ENCODE measurements around the gene TRIM17.
A peak's percentile ranks its signal among the peaks of the same experiment; 100 is the strongest.

The TRIM17 gene

DNA sequence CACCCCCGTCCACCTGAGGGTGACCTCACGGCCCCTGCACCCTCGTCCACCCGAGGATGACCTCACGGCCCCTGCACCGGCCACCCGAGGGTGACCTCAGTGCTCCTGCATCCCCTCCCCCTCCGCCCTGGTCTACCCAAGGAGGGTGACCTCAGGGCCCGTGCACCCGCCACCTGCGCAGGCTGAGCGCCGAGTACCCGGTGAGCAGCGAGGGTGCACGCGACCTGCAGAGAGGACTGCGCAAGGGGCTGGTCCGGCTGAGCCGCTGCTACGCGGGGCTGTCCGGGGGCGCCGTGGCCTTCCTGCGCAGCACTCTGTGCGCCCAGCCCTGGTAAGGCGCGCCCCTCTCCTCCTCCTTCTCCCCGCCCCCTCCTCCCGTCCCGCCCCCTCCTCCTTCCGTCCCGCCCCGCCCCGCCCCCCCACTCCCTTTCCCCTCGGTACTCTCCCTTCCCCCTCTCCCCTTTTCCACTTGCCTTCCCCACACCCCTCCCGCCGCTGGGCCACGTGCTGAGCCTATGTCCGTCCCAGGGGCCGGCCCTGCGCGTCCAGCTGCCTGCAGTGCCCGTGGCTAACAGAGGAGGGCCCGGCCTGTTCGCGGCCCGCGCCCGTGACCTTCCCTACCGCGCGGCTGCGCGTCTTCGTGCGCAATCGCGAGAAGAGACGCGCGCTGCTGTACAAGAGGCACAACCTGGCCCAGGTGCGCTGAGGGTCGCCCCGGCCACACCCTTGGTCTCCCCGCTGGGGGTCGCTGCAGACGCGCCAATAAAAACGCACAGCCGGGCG is 38.4 kb downstream of the TRIM17 start:
- peak; percentile 68 for DNase-seq

DNA sequence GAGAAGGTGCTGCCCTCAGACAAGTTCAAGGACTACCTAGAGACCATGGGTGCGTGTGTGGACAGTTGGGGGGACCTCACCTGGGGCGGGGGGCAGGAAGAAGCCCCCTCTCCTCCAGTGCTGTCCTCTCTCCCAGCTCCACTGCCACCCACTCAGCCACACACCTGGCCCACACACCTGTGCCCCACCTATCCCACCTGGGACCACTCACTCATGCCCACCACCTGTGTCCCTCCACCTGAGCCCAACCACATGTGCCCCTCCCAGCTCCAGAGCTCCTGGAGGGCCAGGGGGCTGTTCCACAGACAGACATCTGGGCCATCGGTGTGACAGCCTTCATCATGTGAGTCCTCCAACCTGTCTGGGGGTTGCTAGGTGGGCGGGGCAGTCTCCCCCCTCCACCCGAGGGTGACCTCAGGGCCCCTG is 39.0 kb downstream of the TRIM17 start:
- DNase-seq, result no peak

DNA sequence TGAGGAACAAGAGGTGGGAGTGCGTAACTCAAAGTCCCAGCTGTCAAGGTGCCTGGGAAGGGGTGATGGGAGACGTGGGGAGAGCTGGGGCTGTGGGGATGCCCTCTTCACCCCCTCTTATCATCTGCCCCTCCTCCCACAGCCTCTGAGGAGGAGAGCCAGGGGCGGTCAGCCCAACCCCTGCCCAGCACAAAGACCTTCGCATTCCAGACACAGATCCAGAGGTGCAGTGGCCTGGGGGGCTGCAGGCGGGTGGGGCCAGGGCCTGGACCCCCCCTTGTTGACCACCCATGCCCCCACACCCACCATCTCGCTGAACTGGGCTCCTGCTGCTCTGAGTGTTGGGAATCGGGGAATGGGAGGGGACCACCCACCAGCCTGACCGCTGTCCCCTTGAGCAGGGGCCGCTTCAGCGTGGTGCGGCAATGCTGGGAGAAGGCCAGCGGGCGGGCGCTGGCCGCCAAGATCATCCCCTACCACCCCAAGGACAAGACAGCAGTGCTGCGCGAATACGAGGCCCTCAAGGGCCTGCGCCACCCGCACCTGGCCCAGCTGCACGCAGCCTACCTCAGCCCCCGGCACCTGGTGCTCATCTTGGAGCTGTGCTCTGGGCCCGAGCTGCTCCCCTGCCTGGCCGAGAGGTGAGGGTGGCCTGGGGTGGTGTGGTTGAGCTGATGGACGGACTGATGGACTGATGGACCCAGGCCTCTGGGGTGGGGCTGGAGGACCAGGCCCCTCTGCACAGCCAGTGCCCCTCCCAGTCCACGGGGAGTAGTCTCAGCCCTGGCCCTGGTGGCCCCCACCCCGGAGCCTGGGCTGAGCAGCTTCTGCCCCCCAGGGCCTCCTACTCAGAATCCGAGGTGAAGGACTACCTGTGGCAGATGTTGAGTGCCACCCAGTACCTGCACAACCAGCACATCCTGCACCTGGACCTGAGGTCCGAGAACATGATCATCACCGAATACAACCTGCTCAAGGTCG is 39.7 kb downstream of the TRIM17 start:
- DNase-seq, result no peak

DNA sequence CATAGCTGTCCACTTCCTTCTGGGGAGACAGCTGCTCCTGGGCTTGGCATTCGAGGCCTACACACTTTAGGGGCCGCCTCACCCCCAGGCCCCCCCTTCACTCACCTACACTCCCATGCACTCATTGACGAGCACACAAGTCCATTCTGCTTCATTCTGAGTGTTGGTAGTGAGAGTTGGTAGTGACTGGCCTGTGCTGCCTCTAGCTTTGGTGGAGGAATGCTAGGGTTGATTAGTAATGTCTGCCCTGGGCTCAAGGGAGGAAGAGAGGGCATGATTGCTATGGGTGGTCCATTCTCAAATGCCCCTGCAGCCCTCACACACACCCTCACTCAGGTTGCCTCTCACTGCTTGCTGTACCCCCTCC is 40.4 kb downstream of the TRIM17 start:
- no peak for DNase-seq

DNA sequence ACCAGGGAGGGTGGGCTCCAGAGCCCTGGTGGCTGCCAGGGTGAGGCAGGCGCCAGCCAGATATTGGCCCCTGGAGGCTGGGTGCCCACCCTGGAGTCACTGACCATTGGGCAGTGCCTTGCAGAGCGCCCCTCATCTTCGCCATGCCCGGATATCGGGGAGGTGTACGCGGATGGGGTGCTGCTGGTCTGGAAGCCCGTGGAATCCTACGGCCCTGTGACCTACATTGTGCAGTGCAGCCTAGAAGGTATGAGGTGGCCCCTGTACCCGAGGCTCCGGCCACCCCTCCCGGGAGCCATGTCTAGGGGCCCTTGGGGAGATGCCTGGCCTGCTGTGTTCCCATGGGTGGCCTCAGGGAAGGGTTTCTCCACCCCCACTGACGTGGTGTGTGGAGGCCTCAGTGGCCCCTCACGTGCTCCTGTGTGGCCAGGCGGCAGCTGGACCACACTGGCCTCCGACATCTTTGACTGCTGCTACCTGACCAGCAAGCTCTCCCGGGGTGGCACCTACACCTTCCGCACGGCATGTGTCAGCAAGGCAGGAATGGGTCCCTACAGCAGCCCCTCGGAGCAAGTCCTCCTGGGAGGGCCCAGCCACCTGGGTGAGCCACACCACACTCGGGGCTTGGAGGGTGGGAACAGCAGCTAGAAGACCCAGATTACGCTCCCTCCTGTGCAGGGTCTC is 40.9 kb downstream of the TRIM17 start:
- no peak for DNase-seq

DNA sequence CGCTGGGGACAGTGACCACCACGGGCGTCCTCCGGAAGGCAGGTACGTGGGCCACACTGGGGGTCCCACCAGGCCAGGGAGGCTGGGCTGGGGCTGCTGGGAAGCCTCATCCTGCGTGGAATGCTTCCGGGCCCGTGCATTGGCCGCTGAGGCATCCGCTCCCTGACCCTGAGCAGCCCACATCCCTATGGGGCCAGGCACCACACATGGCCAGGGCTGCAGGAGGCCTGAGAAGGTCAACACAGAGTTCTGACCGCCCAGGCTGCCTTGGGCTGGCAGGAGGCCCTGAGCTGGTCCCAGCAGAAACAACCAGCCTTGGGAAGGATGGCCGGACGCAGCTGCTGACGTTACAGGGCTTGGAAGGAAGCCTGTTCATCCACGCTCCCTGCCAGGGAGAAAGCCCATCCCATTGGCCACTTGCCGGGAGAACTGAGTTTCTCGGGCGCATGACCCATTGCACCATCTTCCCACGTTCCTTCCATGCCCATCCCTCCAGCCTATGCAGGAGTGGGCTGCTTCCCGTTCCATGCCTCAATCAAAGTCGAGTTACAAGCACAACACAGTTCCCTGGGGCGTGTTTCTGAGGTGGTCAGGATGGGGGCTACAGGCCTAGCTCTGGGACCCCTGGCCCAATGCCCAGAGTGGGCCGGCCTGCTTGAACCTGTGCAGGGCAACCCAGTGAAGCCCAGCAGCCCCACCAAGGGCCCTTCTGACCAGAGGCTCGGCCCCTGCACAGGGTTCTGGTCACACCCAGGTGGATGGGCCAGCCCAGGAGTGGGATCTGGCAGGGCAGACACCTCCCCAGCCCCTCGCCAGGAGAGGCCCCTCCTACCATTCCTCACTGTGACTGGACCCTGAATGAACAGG is 41.7 kb downstream of the TRIM17 start:
- peak; percentile 61 for DNase-seq

DNA sequence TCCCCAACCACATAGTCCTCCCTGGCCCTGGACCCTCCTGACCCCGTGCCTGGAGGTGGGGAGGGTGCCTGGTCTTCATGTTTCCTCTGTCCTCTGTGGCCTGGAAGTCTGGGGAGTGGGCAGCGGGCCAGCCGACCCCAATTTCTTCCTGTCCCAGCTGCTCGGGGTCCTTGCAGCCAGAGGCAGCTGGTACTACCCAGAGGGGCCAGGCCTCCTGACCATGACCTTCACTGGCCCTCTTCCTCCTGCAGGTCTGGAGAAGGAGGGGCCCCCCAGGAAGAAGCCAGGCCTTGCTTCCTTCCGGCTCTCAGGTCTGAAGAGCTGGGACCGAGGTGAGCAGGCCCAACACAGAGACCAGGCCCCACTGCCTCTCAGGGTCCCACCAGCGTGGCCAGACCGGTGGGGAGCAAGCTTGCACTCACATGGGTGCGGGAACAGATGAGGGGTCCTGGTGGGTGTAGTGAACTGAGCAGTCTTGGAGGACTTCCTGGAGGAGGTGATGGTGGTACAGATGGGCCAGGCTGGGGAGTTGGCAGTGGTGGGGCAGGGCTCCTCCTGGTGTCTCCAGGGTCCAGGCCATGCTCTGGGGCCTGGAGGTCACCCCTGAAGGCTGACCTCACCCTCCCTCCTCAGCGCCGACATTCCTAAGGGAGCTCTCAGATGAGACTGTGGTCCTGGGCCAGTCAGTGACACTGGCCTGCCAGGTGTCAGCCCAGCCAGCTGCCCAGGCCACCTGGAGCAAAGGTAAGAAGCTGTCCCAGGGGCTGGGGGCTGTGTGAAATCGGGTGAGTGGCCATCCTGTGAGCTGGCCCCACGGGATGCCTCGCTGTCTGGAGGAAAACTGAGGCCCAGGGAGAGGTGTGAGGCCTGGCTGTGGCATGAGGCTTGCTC is 42.7 kb downstream of the TRIM17 start:
- DNase-seq, result no peak

DNA sequence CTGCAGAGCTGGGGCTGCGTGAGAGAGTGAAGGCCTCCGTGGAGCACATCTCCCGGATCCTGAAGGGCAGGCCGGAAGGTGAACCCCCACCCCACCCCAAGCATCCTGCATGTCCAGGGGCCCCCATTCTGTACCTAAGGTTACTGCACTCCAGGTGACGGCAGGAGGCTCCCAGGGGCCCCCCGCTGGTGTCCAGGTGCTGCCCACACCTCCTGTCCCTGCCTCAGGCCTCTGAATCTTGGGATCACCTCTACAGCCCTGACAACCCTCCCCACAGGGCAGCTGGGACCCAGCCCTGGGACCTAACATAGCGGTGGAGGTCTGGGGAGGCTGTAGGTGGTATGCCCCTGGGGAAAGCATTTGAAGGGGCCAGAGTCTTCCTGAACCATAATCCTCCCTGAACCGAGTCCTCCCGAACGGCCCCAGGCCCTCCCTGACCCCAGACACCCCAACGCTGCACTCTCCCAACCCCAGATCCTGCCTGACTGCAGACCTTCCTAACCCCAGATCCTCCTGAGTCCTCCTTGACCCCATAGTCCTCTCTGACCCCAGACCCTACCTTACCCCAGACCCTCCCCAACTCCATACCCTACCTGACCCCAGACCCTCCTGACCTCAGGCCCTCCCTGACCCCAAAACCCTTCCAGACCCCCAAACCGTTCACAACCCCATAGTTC is 43.5 kb downstream of the TRIM17 start:
- no peak for DNase-seq

DNA sequence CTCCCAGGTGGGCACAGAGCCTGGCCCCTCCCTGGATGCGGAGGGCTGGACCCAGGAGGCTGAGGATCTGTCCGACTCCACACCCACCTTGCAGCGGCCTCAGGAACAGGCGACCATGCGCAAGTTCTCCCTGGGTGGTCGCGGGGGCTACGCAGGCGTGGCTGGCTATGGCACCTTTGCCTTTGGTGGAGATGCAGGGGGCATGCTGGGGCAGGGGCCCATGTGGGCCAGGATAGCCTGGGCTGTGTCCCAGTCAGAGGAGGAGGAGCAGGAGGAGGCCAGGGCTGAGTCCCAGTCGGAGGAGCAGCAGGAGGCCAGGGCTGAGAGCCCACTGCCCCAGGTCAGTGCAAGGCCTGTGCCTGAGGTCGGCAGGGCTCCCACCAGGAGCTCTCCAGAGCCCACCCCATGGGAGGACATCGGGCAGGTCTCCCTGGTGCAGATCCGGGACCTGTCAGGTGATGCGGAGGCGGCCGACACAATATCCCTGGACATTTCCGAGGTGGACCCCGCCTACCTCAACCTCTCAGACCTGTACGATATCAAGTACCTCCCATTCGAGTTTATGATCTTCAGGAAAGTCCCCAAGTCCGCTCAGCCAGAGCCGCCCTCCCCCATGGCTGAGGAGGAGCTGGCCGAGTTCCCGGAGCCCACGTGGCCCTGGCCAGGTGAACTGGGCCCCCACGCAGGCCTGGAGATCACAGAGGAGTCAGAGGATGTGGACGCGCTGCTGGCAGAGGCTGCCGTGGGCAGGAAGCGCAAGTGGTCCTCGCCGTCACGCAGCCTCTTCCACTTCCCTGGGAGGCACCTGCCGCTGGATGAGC is 44.3 kb downstream of the TRIM17 start:
- DNase-seq, result no peak

DNA sequence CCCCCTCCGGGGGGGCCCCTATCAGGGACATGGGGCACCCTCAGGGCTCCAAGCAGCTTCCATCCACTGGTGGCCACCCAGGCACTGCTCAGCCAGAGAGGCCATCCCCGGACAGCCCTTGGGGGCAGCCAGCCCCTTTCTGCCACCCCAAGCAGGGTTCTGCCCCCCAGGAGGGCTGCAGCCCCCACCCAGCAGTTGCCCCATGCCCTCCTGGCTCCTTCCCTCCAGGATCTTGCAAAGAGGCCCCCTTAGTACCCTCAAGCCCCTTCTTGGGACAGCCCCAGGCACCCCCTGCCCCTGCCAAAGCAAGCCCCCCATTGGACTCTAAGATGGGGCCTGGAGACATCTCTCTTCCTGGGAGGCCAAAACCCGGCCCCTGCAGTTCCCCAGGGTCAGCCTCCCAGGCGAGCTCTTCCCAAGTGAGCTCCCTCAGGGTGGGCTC is 44.9 kb downstream of the TRIM17 start:
- DNase-seq, result no peak

DNA sequence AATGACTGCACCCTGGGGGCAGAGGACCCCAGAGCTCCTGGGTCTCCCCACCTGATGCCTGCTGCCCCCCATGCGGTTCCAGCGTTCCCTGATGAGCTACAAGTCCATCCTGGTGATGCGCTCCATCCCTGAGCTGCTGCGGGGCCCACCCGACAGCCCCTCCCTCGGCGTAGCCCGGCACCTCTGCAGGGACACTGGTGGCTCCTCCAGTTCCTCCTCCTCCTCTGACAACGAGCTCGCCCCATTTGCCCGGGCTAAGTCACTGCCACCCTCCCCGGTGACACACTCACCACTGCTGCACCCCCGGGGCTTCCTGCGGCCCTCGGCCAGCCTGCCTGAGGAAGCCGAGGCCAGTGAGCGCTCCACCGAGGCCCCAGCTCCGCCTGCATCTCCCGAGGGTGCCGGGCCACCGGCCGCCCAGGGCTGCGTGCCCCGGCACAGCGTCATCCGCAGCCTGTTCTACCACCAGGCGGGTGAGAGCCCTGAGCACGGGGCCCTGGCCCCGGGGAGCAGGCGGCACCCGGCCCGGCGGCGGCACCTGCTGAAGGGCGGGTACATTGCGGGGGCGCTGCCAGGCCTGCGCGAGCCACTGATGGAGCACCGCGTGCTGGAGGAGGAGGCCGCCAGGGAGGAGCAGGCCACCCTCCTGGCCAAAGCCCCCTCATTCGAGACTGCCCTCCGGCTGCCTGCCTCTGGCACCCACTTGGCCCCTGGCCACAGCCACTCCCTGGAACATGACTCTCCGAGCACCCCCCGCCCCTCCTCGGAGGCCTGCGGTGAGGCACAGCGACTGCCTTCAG is 45.5 kb downstream of the TRIM17 start:
- no peak for DNase-seq

DNA sequence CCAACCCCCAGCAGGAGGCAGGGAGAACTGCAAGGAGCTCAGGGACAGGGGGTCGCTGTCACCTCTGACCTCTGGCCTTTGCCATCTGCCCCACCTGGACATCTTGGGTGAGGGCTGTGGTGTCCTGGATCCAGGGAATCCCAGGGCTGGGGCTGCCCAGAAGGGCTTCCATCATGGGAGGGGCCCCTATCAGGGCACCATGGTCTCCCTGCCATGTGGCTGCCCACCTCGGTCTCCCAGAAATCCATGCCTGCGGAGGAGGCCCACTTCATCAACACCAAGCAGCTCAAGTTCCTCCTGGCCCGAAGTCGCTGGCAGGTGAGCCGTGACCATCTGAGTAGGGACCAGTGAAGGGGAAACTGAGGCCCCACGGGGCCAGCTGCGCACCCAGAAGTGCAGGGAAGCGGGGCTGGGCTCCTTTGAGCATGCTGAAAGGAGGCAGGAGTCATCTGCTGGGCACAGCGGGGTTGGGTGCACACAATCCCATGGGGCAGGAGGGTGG is 46.2 kb downstream of the TRIM17 start:
- DNase-seq, result no peak

DNA sequence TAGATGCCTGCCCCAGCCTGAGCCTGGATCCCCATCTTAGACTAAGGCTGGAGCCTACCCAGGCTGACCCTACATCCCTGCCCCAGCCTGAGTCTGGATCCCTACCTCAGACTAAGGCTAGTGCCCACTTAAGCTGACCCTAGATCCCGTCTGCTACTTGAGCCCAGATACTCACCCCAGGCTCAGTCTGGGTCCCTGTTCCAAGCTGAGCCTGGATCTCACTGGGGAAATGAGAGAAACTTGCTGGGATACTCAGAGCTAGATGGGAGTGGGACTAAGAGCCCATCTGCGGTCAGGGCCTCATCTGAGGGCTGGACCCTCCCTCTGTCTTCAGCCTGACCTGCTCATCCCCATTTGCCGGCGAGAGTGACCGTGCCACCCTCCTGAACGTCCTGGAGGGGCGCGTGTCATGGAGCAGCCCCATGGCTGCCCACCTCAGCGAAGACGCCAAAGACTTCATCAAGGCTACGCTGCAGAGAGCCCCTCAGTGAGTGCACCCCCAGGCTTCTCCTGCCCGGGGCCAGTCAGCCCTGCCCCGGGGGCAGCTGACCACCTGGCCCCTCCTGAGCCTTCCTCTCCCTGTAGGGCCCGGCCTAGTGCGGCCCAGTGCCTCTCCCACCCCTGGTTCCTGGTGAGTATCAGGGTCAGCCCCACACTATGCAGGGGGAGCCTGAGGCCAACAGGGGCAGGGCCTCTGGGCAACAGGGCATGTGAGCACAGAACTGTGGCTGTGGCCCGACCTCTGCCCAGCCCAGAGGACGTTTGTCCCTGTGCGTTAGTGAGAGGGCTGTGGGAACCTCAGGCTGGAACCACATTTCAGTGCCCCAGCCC is 46.8 kb downstream of the TRIM17 start:
- no peak for DNase-seq

DNA sequence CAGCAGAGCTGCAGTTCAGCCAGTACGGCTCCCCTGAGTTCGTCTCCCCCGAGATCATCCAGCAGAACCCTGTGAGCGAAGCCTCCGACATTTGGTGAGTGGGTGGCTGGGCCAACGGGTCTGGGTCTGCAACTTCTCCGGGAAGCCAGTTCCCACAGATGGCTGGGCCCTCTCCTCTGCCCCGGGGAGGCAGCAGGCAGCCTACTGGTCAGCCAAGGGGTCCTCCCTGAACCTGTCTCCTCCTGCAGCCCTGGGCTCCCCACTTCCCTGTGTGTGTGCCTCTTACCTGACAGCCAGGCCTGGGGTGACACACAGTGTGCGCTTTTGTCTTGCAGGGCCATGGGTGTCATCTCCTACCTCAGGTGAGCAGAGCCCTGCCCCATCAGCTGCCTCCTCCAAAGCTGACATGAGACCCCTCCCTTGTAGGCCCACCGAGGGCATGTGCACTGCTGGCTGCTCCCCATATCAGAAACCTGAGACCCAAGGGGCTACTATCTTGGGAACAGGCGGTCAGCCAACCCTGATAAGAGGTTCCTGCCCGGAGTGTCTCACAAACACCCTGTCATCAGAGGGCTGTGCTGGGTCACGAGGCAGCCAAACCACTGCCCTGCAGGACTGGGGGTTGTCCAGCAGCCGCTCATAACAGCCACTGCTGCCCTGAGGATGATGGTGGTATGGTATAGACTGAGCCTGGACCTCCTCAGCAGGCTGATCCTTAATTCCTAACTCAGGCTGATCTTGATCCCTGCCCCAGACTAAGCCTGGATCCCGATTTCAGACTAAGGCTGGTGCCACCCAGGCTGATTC is 47.7 kb downstream of the TRIM17 start:
- DNase-seq, result no peak

DNA sequence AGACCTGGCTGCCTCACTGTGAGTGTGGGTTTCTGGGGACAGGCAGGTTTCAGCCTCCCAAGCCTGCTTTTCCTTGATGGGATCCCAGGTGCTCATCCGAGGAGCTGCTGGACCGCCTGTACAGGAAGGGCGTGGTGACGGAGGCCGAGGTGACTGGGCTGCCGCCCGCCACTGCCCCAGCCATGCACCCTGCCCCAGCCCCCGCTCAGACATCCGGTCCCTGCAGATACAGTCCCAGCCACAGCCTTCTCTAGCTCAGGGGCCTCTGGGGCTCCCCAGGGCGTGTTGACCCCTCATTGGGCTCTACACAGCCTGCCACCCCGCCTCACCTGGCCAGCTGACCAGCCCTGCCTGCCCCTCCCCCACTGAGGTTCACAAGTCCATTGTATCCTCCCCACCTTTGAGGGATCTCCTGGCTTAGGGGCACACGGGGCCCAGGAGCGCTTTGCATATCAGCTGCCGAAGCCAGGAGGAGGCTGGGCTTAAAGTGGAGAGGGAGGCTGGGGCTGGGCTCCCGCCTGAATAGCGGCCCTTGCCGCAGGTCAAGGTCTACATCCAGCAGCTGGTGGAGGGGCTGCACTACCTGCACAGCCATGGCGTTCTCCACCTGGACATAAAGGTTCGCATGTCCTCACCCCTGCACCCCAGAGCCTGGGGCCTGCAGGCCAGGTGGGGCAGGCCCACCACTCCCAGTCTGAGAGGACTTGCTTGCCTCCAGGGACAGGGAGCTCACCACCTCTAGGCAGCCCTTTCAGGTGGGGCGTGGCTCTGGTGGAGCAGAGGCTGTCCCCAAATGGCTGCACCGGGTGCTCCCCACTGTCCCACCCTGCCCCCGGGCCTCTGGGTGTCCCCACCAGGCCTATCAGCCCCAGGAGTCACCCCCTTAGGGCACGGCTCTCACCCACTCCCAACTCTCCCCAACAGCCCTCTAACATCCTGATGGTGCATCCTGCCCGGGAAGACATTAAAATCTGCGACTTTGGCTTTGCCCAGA is 48.6 kb downstream of the TRIM17 start:
- no peak for DNase-seq

All from fibroblast of upper back skin (primary cell).